GM19438 (cell line): ENCODE measurements around the gene GRIFIN.
A peak's percentile ranks its signal among the peaks of the same experiment; 100 is the strongest.

Experiments used
- ATAC-seq: cut with Tn5 transposase; IDR thresholded peaks from one replicate; pipeline ENCODE4 v1.9.1; 2021; ENCODE audit warnings: low read depth; ENCODE audit not compliant: unreplicated experiment

GRIFIN gene

GRCh38 chr7:2513702-2514101, 37.5 kb upstream of the GRIFIN start:
- no peak for ATAC-seq

- no peak for ATAC-seq
Measured at GRCh38 chr7:2512713-2513112, 36.5 kb upstream of the GRIFIN start.

- no peak for ATAC-seq
Measured at GRCh38 chr7:2512179-2512661, 36.0 kb upstream of the GRIFIN start.

- no peak for ATAC-seq
Measured at GRCh38 chr7:2511769-2512168, 35.6 kb upstream of the GRIFIN start.

GRCh38 chr7:2510909-2511768, 34.9 kb upstream of the GRIFIN start:
- peak; percentile 40 for ATAC-seq

GRCh38 chr7:2510130-2510776, 34.1 kb upstream of the GRIFIN start:
- ATAC-seq: no peak

- no peak for ATAC-seq
Measured at GRCh38 chr7:2509298-2509906, 33.2 kb upstream of the GRIFIN start.

- peak; percentile 68 for ATAC-seq
Measured at GRCh38 chr7:2508327-2509215, 32.4 kb upstream of the GRIFIN start.

- ATAC-seq: no peak
Measured at GRCh38 chr7:2507917-2508306, 31.7 kb upstream of the GRIFIN start.

GRCh38 chr7:2507208-2507916, 31.2 kb upstream of the GRIFIN start:
- ATAC-seq: no peak

- no peak for ATAC-seq
Measured at GRCh38 chr7:2505401-2505800, 29.2 kb upstream of the GRIFIN start.

GRCh38 chr7:2504889-2505375, 28.7 kb upstream of the GRIFIN start:
- no peak for ATAC-seq

- no peak for ATAC-seq
Measured at GRCh38 chr7:2504128-2504888, 28.1 kb upstream of the GRIFIN start.

- ATAC-seq: no peak
Measured at GRCh38 chr7:2503056-2503941, 27.1 kb upstream of the GRIFIN start.

GRCh38 chr7:2502647-2502966, 26.4 kb upstream of the GRIFIN start:
- ATAC-seq: no peak

GRCh38 chr7:2501947-2502646, 25.9 kb upstream of the GRIFIN start:
- no peak for ATAC-seq

GRCh38 chr7:2500701-2501100, 24.5 kb upstream of the GRIFIN start:
- ATAC-seq: no peak
